Neural progenitor cell (in vitro differentiated cells): Measurements from ENCODE around the gene SCAMP1. TPM values are rescaled to one million over a fixed set of nuclear protein-coding genes. Genes with fewer than 3 reads are reported as not detected.

Source experiments
- DNase-seq: peaks from one replicate; pipeline ENCODE4 v3.0.0-alpha.2; 2016; ENCODE audit warnings: low spot score
- H2AFZ ChIP-seq: fragments of 200-600 bp; sonication (generic); replicated peaks from 2 replicates; pipeline ENCODE4 v1.6.1; 2016; ENCODE audit warnings: antibody characterized with exemption
- H3F3A ChIP-seq: fragments of 200-600 bp; sonication (generic); 2 replicates; pipeline ENCODE4 v1.6.1; 2016; ENCODE audit warnings: antibody characterized with exemption, low read depth
- H3K27ac ChIP-seq: fragments of 200-600 bp; sonication (generic); 2 replicates; pipeline ENCODE4 v1.5.1; 2016; ENCODE audit warnings: mild to moderate bottlenecking
- H3K27me3 ChIP-seq: fragments of 200-600 bp; sonication (generic); 2 replicates; pipeline ENCODE4 v1.6.1; 2016; ENCODE audit warnings: mild to moderate bottlenecking, moderate library complexity
- H3K36me3 ChIP-seq: fragments of 200-600 bp; sonication (generic); 2 replicates; pipeline ENCODE4 v1.5.1; 2016
- H3K4me1 ChIP-seq: fragments of 200-600 bp; sonication (generic); 2 replicates; pipeline ENCODE4 v1.6.1; 2016; ENCODE audit warnings: mixed run types
- H3K4me2 ChIP-seq: fragments of 200-600 bp; sonication (generic); 2 replicates; pipeline ENCODE4 v1.6.1; 2016
- H3K4me3 ChIP-seq: fragments of 200-600 bp; sonication (generic); 2 replicates; pipeline ENCODE4 v1.5.1; 2016
- H3K79me2 ChIP-seq: fragments of 200-600 bp; sonication (generic); 2 replicates; pipeline ENCODE4 v1.6.1; 2016; ENCODE audit warnings: low read depth
- H3K9ac ChIP-seq: fragments of 200-600 bp; sonication (generic); 2 replicates; pipeline ENCODE4 v1.6.1; 2016
- H3K9me3 ChIP-seq: fragments of 200-600 bp; sonication (generic); 2 replicates; pipeline ENCODE4 v1.5.1; 2016; ENCODE audit warnings: low read depth
- H4K20me1 ChIP-seq: fragments of 200-600 bp; sonication (generic); 2 replicates; pipeline ENCODE4 v1.6.1; 2016; ENCODE audit warnings: low read depth
- H3K27ac Mint-ChIP-seq: 3 replicates; pipeline ENCODE4 v1.8.0; 2021; ENCODE audit warnings: mixed read lengths
- H3K27me3 Mint-ChIP-seq: 2 replicates; pipeline ENCODE4 v1.8.0; 2022; ENCODE audit warnings: low read depth, mild to moderate bottlenecking, inconsistent platforms, moderate library complexity, mixed read lengths; ENCODE audit not compliant: insufficient read depth
- H3K36me3 Mint-ChIP-seq: 3 replicates; pipeline ENCODE4 v1.8.0; 2021; ENCODE audit warnings: mixed read lengths
- H3K4me1 Mint-ChIP-seq: 3 replicates; pipeline ENCODE4 v1.8.0; 2021; ENCODE audit warnings: mixed read lengths
- H3K4me3 Mint-ChIP-seq: 3 replicates; pipeline ENCODE4 v1.8.0; 2021; ENCODE audit warnings: mild to moderate bottlenecking, moderate library complexity, mixed read lengths
- H3K9me3 Mint-ChIP-seq: 3 replicates; pipeline ENCODE4 v1.8.0; 2020; ENCODE audit warnings: mixed read lengths
- CTCF ChIP-seq: fragments of 200-600 bp; sonication (generic); IDR thresholded peaks from 2 replicates; pipeline ENCODE4 v1.5.1; 2017; ENCODE audit warnings: antibody characterized with exemption, mild to moderate bottlenecking
- EZH2 ChIP-seq: fragments of 200-600 bp; sonication (generic); IDR thresholded peaks from 2 replicates; pipeline ENCODE4 v1.6.1; 2017; ENCODE audit warnings: antibody characterized with exemption, mild to moderate bottlenecking, moderate library complexity
- EZH2phosphoT487 ChIP-seq: fragments of 200-600 bp; sonication (generic); IDR thresholded peaks from 2 replicates; pipeline ENCODE4 v1.6.1; 2017; ENCODE audit warnings: antibody characterized with exemption
- total RNA-seq: library from RNA; depleted of rRNA; stranded (reverse); fragments of >200 nt; gene quantifications from 2 replicates; pipeline ENCODE4 v1.2.3, GENCODE V29; 2015; ENCODE audit warnings: low replicate concordance

Gene SCAMP1
- total RNA-seq, 1 donor from 2014 or later = 110 TPM

GRCh38 chr5:78334811-78335210 is 25.6 kb upstream of the SCAMP1 start:
- Histone ChIP-seq H3K9ac (no peak overlapping the region), H3K4me1 (peaks cover 12% of the 10 kb centered on the region), H3K4me3 (no peak overlapping the region), H3K27ac (no peak overlapping the region), H4K20me1 (no peaks in the 10 kb centered on the region), H3K27me3 (no peaks in the 10 kb centered on the region), H3K79me2 (no peaks in the 10 kb centered on the region), H2AFZ (peak overlapping the region; percentile 42), H3K9me3 (peaks cover 10% of the 10 kb centered on the region), H3K4me2 (peak overlapping the region; percentile 27), H3F3A (peaks cover 30% of the 10 kb centered on the region), H3K36me3 (no peaks in the 10 kb centered on the region)
- H3K36me3 Mint-ChIP-seq = no peaks in the 10 kb centered on the region
- peaks cover 26% of the 10 kb centered on the region for H3K9me3 Mint-ChIP-seq
- H3K27me3 Mint-ChIP-seq = peaks cover 3% of the 10 kb centered on the region
- no peak overlapping the region for H3K27ac Mint-ChIP-seq
- DNase-seq = no peak
- H3K4me3 Mint-ChIP-seq = no peak overlapping the region
- TF ChIP-seq EZH2phosphoT487 = no peak
- no peak for TF ChIP-seq EZH2
- TF ChIP-seq CTCF = no peak
- peaks cover 22% of the 10 kb centered on the region for H3K4me1 Mint-ChIP-seq

DNA sequence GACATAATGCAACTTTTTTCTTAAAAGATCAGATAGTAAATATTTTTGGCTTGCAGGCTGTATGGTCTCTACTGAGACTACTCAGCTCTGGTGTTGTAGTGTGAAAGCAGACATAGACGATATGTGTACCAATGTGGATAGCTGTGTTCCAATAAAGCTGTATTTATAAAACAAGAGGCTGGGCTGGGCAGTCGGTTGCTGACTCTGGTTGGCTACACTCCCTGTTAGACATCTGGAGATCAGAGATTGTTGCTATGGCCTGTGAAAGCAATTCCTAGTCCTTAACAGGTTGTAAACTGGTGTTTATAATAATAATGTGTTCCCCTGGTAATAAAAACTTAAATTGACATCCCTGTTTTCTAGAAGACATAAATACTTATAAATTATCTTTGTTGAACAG is 24.4 kb upstream of the SCAMP1 start:
- no peak overlapping the region for H3K4me3 Mint-ChIP-seq
- Histone ChIP-seq H3K4me2 (no peak overlapping the region), H3K27ac (no peak overlapping the region), H3K9ac (no peak overlapping the region), H3F3A (peaks cover 20% of the 10 kb centered on the region), H3K4me3 (no peak overlapping the region), H4K20me1 (no peaks in the 10 kb centered on the region), H3K4me1 (peaks cover 17% of the 10 kb centered on the region), H2AFZ (no peak overlapping the region), H3K79me2 (no peaks in the 10 kb centered on the region), H3K27me3 (no peaks in the 10 kb centered on the region), H3K36me3 (no peaks in the 10 kb centered on the region), H3K9me3 (peaks cover 10% of the 10 kb centered on the region)
- no peaks in the 10 kb centered on the region for H3K36me3 Mint-ChIP-seq
- peaks cover 33% of the 10 kb centered on the region for H3K9me3 Mint-ChIP-seq
- TF ChIP-seq CTCF (no peak), EZH2 (no peak), EZH2phosphoT487 (no peak)
- peaks cover 28% of the 10 kb centered on the region for H3K4me1 Mint-ChIP-seq
- peaks cover 3% of the 10 kb centered on the region for H3K27me3 Mint-ChIP-seq
- DNase-seq = no peak
- H3K27ac Mint-ChIP-seq = no peak overlapping the region

DNA sequence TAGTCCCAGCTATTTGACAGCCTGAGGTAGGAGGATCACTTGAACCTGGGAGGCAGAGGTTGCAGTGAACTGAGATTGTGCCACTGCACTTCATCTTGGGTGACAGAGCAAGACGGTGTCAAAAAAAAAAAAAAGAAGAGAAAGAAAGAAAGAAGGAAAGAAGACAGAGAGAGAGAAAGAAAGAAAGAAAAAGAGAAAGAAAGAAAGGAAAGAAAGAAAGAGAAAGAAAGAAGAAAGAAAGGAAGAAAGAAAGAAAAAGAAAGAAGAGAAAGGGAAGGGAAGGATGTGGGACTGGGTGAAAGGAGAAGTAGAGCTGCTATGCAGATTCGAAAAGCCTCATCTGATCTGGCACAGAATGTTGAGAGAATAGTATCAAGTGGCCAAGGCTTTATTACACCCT is 23.7 kb upstream of the SCAMP1 start:
- no peak for DNase-seq
- peaks cover 33% of the 10 kb centered on the region for H3K9me3 Mint-ChIP-seq
- Histone ChIP-seq H3K4me2 (no peak overlapping the region), H4K20me1 (no peaks in the 10 kb centered on the region), H3K9me3 (peaks cover 10% of the 10 kb centered on the region), H3K79me2 (no peaks in the 10 kb centered on the region), H2AFZ (no peak overlapping the region), H3K36me3 (no peaks in the 10 kb centered on the region), H3K27ac (no peak overlapping the region), H3K4me3 (no peak overlapping the region), H3K27me3 (no peaks in the 10 kb centered on the region), H3K9ac (no peak overlapping the region), H3F3A (peaks cover 18% of the 10 kb centered on the region), H3K4me1 (peaks cover 23% of the 10 kb centered on the region)
- no peak for TF ChIP-seq EZH2phosphoT487
- no peak for TF ChIP-seq CTCF
- TF ChIP-seq EZH2 = no peak
- no peaks in the 10 kb centered on the region for H3K36me3 Mint-ChIP-seq
- H3K27ac Mint-ChIP-seq = no peak overlapping the region
- peaks cover 3% of the 10 kb centered on the region for H3K27me3 Mint-ChIP-seq
- peaks cover 30% of the 10 kb centered on the region for H3K4me1 Mint-ChIP-seq
- H3K4me3 Mint-ChIP-seq = no peak overlapping the region
